Measurements from ENCODE around the gene UMPS. TPM values are rescaled to one million over a fixed set of nuclear protein-coding genes. Genes with fewer than 3 reads are reported as not detected.
A peak's percentile ranks its signal among the peaks of the same experiment; 100 is the strongest.

Gene UMPS
- total and polyA plus RNA-seq, 2 of the 4 experiments (the other 2 are of a cell fraction), result 18.7 to 26.7 TPM

DNA sequence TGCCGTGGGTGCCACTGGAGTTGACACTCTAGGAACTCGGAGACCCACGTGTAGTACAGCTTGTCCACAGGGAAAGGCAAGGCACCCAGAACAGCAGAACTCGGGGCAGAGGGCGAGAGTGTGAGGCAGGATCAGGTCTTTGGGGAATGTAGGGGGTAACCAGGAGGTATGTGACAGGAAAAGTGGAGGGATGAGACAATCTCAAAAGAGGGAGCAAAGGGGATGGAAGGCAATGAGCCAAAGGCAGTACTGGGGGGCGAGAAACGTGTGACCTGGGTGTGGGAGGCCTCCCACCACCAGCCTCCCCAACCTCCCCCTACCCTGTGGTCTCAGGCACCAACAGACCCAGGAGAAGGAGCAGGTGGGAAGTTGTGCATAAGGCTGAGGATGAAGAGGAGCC is 48.9 kb downstream of the UMPS start:
- Histone ChIP-seq H2AK9ac (replicated peaks; ENCODE audit: low read depth, low read length, poor library complexity) (no peak overlapping the region), H3K27ac (ENCODE audit: insufficient read depth, low read length) (no peak overlapping the region), H2BK5ac (ENCODE audit: low read depth, low read length, poor library complexity, severe bottlenecking) (no peak overlapping the region), H3K14ac (replicated peaks; ENCODE audit: low read depth, low read length) (no peak overlapping the region), H3K9ac (ENCODE audit: low read depth, low read length) (no peak overlapping the region), H3K79me1 (ENCODE audit: low read depth in 1 of 2, low read length in 2 of 2) (peaks cover 9 to 86% of the 10 kb centered on the region in 2 experiments), H4K5ac (ENCODE audit: low read depth, low read length) (no peak overlapping the region), H3K4me2 (ENCODE audit: low read depth, low read length) (no peak overlapping the region), H3K36me3 (ENCODE audit: control insufficient read depth, insufficient read depth, low read length) (peaks cover 6% of the 10 kb centered on the region; the same call in 1 of the 2 replicates), H3K4ac (ENCODE audit: low read depth, low read length) (peak overlapping the region; percentile 24; the same call in 1 of the 2 replicates), H3K23ac (ENCODE audit: low read depth, low read length) (no peak overlapping the region), H3K9me3 (ENCODE audit: control insufficient read depth, insufficient read depth, low read length) (no peaks in the 10 kb centered on the region), H4K20me1 (ENCODE audit: insufficient read depth, low read length) (peaks cover 14% of the 10 kb centered on the region), H3K9me1 (ENCODE audit: insufficient read depth, low read length) (peaks cover 58% of the 10 kb centered on the region), H2BK15ac (ENCODE audit: low read depth, low read length) (peak overlapping the region; percentile 6; the same call in 1 of the 3 replicates), H3K56ac (ENCODE audit: extremely low read depth, insufficient read depth, low read length) (no peak overlapping the region), H3K4me1 (ENCODE audit: control insufficient read depth, insufficient read depth, low read length) (peaks cover 37% of the 10 kb centered on the region), H3K27me3 (ENCODE audit: control insufficient read depth, insufficient read depth, low read length) (no peaks in the 10 kb centered on the region), H2BK120ac (ENCODE audit: low read depth, low read length) (no peak overlapping the region), H4K8ac (ENCODE audit: low read depth in 2 of 2, low read length in 2 of 2) (no peak overlapping the region; a peak in 1 of 4 replicates), H2BK20ac (ENCODE audit: low read depth, low read length) (no peak overlapping the region), H3K18ac (ENCODE audit: low read depth, low read length) (no peak overlapping the region), H2AFZ (replicated peaks; ENCODE audit: low read length, poor library complexity) (no peak overlapping the region), H4K91ac (ENCODE audit: insufficient read depth, low read depth, low read length) (0 out of 2 replicates have a peak overlapping the region, but pooled peaks have one; percentile 48), H3K4me3 (ENCODE audit: insufficient read depth, low read depth, low read length) (no peak overlapping the region), H2AK5ac (ENCODE audit: low read depth, low read length) (peak overlapping the region; percentile 18)
- 98% methylated on average over 5 of the region's 7 CpGs; no CpG with 5 or more reads in 1 of the 2 experiments for WGBS, 2 experiments (ENCODE audit: extremely low coverage in 2 of 2, insufficient read length in 1 of 2)
- ATAC-seq (ENCODE audit: low read depth) (no peak), DNase-seq (no peak)
- BruUV-seq (replicated peaks), result no TSS peak
- TF ChIP-seq, protein P1, sequence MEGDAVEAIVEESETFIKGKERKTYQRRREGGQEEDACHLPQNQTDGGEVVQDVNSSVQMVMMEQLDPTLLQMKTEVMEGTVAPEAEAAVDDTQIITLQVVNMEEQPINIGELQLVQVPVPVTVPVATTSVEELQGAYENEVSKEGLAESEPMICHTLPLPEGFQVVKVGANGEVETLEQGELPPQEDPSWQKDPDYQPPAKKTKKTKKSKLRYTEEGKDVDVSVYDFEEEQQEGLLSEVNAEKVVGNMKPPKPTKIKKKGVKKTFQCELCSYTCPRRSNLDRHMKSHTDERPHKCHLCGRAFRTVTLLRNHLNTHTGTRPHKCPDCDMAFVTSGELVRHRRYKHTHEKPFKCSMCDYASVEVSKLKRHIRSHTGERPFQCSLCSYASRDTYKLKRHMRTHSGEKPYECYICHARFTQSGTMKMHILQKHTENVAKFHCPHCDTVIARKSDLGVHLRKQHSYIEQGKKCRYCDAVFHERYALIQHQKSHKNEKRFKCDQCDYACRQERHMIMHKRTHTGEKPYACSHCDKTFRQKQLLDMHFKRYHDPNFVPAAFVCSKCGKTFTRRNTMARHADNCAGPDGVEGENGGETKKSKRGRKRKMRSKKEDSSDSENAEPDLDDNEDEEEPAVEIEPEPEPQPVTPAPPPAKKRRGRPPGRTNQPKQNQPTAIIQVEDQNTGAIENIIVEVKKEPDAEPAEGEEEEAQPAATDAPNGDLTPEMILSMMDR (conservative IDR thresholded peaks at IDR 0.05; ENCODE audit: low read depth, low read length), result no peak
- no peak for TF ChIP-seq CEBPB (IDR thresholded peaks at IDR 0.05; ENCODE audit: low read depth, low read length)
- TF ChIP-seq MAZ (IDR thresholded peaks at IDR 0.05; ENCODE audit: borderline replicate concordance, low read depth, low read length), result no peak
- no peak for TF ChIP-seq RAD21 (IDR thresholded peaks at IDR 0.05; ENCODE audit: low read length)
- TF ChIP-seq MXI1 (IDR thresholded peaks at IDR 0.05; ENCODE audit: borderline replicate concordance, low read depth, low read length), result no peak
- in situ Hi-C loops (cut with MboI; ENCODE audit: low sequenced_read_pairs), result no loop called here
- CTCF ChIA-PET, result interaction anchor here (2.3 kb wide), 1 partner anchor 122 kb away, joined by 7 read pairs; no protein-coding TSS in a partner anchor
- dilution Hi-C loops (cut with HindIII; ENCODE audit: low sequenced_read_pairs, unreplicated experiment), result no loop called here
- intact Hi-C loops (cut with micrococcal nuclease), result no loop called here
- POLR2A ChIA-PET (ENCODE audit: unreplicated experiment), result no interaction called here
